Measurements from ENCODE around the gene LRG1.

LRG1 gene

DNA sequence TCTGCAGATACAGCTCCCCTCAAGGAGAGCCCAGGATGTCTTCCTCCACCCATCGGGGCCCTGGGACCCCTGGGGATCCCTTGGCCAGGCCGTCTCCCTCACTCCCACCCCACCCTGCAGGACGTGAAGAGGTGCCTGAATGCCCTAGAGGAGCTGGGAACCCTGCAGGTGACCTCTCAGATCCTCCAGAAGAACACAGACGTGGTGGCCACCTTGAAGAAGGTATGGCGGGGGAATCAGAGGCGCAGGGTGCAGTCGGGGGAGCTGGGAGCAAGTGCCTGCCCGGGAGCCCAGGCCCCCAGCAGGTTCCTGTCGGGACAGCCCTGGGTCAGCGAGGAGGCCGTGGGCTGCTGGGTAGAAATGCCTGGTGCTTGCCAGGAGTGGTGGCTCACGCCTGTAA, 41.1 kb downstream of the LRG1 start:
- DNase-seq (ENCODE audit: extremely low read depth, low read depth), result no peak

DNA sequence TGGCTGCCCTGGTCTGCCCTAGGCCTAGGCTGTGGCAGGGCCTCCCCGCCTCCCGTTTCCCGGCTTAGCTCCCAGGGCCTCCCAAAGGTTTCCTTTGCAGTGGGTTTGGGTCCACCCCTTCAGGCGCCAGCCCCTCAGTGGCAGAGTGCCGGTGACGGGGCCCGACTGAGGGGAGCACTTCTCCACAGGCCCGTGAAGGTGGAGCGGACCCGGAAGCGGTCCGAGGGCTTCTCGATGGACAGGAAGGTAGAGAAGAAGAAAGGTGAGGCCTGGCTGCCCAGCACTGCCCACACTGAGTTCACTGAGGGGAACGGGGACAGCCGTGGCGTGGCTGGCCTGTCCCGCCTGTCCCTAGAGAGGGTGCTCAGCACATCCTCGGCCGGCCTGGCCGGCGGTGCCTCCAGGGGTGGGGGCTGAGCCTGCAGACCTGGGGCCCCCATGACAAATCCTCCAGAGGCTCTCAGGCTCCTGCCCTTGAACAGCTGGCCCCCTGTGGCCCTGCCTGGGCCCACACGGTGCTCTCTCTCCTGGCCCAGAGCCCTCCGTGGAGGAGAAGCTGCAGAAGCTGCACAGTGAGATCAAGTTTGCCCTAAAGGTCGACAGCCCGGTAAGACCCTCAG, 42.0 kb downstream of the LRG1 start:
- DNase-seq (ENCODE audit: extremely low read depth, low read depth), result no peak
- TF ChIP-seq, protein P1, sequence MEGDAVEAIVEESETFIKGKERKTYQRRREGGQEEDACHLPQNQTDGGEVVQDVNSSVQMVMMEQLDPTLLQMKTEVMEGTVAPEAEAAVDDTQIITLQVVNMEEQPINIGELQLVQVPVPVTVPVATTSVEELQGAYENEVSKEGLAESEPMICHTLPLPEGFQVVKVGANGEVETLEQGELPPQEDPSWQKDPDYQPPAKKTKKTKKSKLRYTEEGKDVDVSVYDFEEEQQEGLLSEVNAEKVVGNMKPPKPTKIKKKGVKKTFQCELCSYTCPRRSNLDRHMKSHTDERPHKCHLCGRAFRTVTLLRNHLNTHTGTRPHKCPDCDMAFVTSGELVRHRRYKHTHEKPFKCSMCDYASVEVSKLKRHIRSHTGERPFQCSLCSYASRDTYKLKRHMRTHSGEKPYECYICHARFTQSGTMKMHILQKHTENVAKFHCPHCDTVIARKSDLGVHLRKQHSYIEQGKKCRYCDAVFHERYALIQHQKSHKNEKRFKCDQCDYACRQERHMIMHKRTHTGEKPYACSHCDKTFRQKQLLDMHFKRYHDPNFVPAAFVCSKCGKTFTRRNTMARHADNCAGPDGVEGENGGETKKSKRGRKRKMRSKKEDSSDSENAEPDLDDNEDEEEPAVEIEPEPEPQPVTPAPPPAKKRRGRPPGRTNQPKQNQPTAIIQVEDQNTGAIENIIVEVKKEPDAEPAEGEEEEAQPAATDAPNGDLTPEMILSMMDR (IDR thresholded peaks at IDR 0.05; ENCODE audit: low read depth, low read length), result no peak

More for the DNA sequence above, 41.1 kb downstream of the LRG1 start:
- TF ChIP-seq, protein P1 (IDR thresholded peaks at IDR 0.05; ENCODE audit: low read depth, low read length), result no peak

DNA sequence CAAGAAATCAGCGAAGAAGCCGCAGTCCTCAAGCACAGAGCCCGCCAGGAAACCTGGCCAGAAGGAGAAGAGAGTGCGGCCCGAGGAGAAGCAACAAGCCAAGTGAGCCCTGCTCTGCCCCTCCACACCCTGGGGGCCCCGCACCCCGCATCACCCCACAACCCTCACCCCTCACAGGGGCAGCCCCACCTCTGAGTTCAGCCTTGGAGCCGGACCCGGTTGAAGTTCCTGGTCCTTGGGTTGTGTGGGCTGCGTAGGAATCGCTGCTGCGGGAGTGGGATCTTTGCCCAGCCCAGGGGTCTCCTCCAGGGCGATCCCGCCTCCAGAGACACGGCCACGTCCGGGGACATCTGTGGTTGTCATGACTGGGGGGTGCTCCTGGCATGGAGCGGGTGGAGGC, 43.5 kb downstream of the LRG1 start:
- TF ChIP-seq, protein P1 (IDR thresholded peaks at IDR 0.05; ENCODE audit: low read depth, low read length), result no peak
- no peak for DNase-seq (ENCODE audit: extremely low read depth, low read depth)

DNA sequence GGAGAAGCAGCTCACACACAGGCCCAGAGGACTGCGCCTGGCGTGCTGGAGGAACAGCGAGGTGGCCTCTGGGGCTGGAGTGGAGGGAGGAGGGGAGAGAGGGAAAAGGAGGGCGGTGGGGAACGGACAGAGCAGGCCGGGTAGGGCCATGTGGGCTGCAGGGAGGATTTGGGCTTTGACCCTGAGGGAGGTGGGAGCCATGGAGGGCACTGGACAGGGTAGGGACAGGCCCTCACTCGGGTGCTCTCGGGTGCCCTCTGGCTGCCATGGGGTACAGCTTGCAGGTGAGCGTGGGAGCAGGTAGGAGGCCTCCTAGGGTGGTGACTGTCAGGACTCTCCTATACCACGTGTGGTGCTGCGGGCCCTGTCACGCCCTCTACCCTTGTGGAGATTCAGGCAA, 44.4 kb downstream of the LRG1 start:
- no peak for DNase-seq (ENCODE audit: extremely low read depth, low read depth)

DNA sequence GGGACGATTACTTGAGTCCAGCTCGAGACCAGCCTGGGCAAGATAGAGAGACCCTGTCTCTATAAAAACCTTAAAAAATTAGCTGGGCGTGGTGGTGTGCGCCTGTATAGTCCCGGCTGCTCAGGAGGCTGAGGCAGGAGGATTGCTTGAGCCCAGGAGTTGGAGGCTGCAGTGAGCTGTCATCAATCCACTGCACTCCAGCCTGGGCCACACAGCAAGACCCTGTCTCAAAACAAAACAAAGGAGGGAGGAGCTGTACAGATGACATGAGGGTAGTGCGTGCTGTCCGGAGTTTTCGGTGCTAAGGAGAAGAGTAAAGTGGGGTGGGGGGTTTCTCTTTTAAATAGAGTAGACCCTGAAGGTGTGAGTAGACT, 45.2 kb downstream of the LRG1 start:
- TF ChIP-seq, protein P1 (IDR thresholded peaks at IDR 0.05; ENCODE audit: low read depth, low read length), result no peak
- DNase-seq (ENCODE audit: extremely low read depth, low read depth), result no peak

More for the DNA sequence above, 44.4 kb downstream of the LRG1 start:
- TF ChIP-seq, protein P1 (IDR thresholded peaks at IDR 0.05; ENCODE audit: low read depth, low read length), result no peak; the same call in 1 of the 2 replicates

DNA sequence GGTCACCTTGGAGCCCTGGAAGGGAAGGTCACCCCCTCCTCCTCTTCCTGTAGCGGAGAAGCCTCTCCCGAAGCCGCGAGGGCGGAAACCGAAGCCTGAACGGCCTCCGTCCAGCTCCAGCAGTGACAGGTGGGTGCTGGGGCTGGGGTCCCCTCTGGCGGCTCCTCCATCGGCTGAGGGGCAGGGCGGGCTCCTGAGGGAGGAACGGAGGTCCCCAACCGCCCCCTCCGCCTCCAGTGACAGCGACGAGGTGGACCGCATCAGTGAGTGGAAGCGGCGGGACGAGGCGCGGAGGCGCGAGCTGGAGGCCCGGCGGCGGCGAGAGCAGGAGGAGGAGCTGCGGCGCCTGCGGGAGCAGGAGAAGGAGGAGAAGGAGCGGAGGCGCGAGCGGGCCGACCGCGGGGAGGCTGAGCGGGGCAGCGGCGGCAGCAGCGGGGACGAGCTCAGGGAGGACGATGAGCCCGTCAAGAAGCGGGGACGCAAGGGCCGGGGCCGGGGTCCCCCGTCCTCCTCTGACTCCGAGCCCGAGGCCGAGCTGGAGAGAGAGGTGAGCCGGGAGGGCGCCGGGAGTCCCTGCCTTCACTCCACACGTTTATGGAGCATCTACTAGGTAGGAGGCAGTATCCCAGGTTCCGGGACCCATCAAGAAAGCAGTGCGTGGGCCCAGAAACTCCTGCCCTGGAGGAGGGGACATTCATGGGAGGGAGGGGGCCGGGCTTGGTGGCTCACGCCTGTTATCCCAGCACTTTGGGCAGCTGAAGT, 45.7 kb downstream of the LRG1 start:
- no peak for DNase-seq (ENCODE audit: extremely low read depth, low read depth)
- TF ChIP-seq, protein P1 (IDR thresholded peaks at IDR 0.05; ENCODE audit: low read depth, low read length), result no peak

Data from AG09319 (cell line).